GM23338 (cell line): Measurements from ENCODE around the gene DAB1. TPM values are rescaled to one million over a fixed set of nuclear protein-coding genes. Genes with fewer than 3 reads are reported as not detected.

ENCODE experiments used
- ATAC-seq: fragments of 200-7000 bp; cut with Tn5 transposase; 3 replicates; pipeline ENCODE4 v1.9.1; 2020
- DNase-seq: peaks from one replicate; pipeline ENCODE4 v3.0.0-alpha.2; 2015; ENCODE audit warnings: low spot score
- H2AFZ ChIP-seq: fragments of 200-600 bp; sonication (generic); 2 replicates; pipeline ENCODE4 v1.8.0; 2016; ENCODE audit warnings: antibody characterized with exemption, mild to moderate bottlenecking, moderate library complexity
- H3F3A ChIP-seq: fragments of 200-600 bp; sonication (generic); replicated peaks from 2 replicates; pipeline ENCODE4 v1.8.0; 2017; ENCODE audit warnings: antibody characterized with exemption, mixed run types, low read depth
- H3K27ac ChIP-seq: fragments of 200-600 bp; sonication (generic); 2 replicates; pipeline ENCODE4 v1.6.1; 2016; ENCODE audit warnings: low read depth
- H3K27me3 ChIP-seq: fragments of 200-600 bp; sonication (generic); 2 replicates; pipeline ENCODE4 v1.8.0; 2016; ENCODE audit warnings: mild to moderate bottlenecking, mixed run types, moderate library complexity; ENCODE audit not compliant: insufficient read depth
- H3K36me3 ChIP-seq: fragments of 200-600 bp; sonication (generic); 2 replicates; pipeline ENCODE4 v1.8.0; 2016; ENCODE audit warnings: mild to moderate bottlenecking; ENCODE audit not compliant: insufficient read depth
- H3K4me1 ChIP-seq: fragments of 200-600 bp; sonication (generic); 2 replicates; pipeline ENCODE4 v1.8.0; 2016; ENCODE audit warnings: mild to moderate bottlenecking, moderate library complexity; ENCODE audit not compliant: insufficient read depth
- H3K4me2 ChIP-seq: fragments of 200-600 bp; sonication (generic); 2 replicates; pipeline ENCODE4 v1.7.1; 2017; ENCODE audit warnings: mixed run types
- H3K4me3 ChIP-seq: fragments of 200-600 bp; sonication (generic); 2 replicates; pipeline ENCODE4 v1.6.1; 2016; ENCODE audit warnings: mixed run types
- H3K79me2 ChIP-seq: fragments of 200-600 bp; sonication (generic); replicated peaks from 2 replicates; pipeline ENCODE4 v1.8.0; 2017; ENCODE audit warnings: mild to moderate bottlenecking; ENCODE audit not compliant: insufficient read depth
- H3K9me2 ChIP-seq: fragments of 200-600 bp; sonication (generic); 2 replicates; pipeline ENCODE4 v1.8.0; 2017; ENCODE audit not compliant: insufficient read depth
- H4K20me1 ChIP-seq: fragments of 200-600 bp; sonication (generic); replicated peaks from 2 replicates; pipeline ENCODE4 v1.8.0; 2017; ENCODE audit warnings: mild to moderate bottlenecking; ENCODE audit not compliant: insufficient read depth
- H3K27ac Mint-ChIP-seq: 2 replicates; pipeline ENCODE4 v1.8.0; 2020; ENCODE audit warnings: inconsistent platforms, mild to moderate bottlenecking, moderate library complexity, mixed read lengths
- H3K27me3 Mint-ChIP-seq: 3 replicates; pipeline ENCODE4 v1.8.0; 2022; ENCODE audit warnings: low read depth, mild to moderate bottlenecking, moderate library complexity, mixed read lengths, inconsistent platforms; ENCODE audit not compliant: insufficient read depth, poor library complexity
- H3K36me3 Mint-ChIP-seq: 3 replicates; pipeline ENCODE4 v1.8.0; 2021; ENCODE audit warnings: low read depth, mild to moderate bottlenecking, inconsistent platforms, moderate library complexity, mixed read lengths
- H3K4me1 Mint-ChIP-seq: 3 replicates; pipeline ENCODE4 v1.8.0; 2020; ENCODE audit warnings: mild to moderate bottlenecking, inconsistent platforms, mixed read lengths
- H3K4me3 Mint-ChIP-seq: 3 replicates; pipeline ENCODE4 v1.8.0; 2021; ENCODE audit warnings: moderate library complexity, mild to moderate bottlenecking, inconsistent platforms, mixed read lengths
- H3K9me3 Mint-ChIP-seq: 3 replicates; pipeline ENCODE4 v1.8.0; 2020; ENCODE audit warnings: moderate library complexity, mild to moderate bottlenecking, inconsistent platforms, mixed read lengths
- CREB1 ChIP-seq: fragments of 250-450 bp; sonication (Bioruptor Pico); IDR thresholded peaks from 2 replicates; pipeline ENCODE4 v1.5.0; 2020; ENCODE audit warnings: low read depth, mild to moderate bottlenecking, moderate library complexity
- EZH2 ChIP-seq: fragments of 200-600 bp; sonication (generic); IDR thresholded peaks from one replicate; pipeline ENCODE4 v1.8.0; 2017; ENCODE audit warnings: antibody characterized with exemption, mild to moderate bottlenecking, low read depth; ENCODE audit not compliant: unreplicated experiment
- EZH2phosphoT487 ChIP-seq: fragments of 200-600 bp; sonication (generic); IDR thresholded peaks from one replicate; pipeline ENCODE4 v1.8.1; 2018; ENCODE audit warnings: antibody characterized with exemption; ENCODE audit not compliant: unreplicated experiment
- NANOG ChIP-seq: IDR thresholded peaks from 2 replicates; pipeline ENCODE4 v1.6.1; 2016; ENCODE audit warnings: antibody characterized with exemption, borderline replicate concordance
- POLR2AphosphoS5 ChIP-seq: IDR thresholded peaks from 2 replicates; pipeline ENCODE4 v1.6.1; 2016; ENCODE audit warnings: antibody characterized with exemption, low read depth
- STAT1 ChIP-seq: IDR thresholded peaks from one replicate; pipeline ENCODE4 v1.6.1; 2016; ENCODE audit warnings: antibody characterized with exemption; ENCODE audit not compliant: unreplicated experiment
- ZNF114 ChIP-seq: fragments of 250-450 bp; sonication (Bioruptor Pico); IDR thresholded peaks from 2 replicates; pipeline ENCODE4 v1.5.0; 2020; ENCODE audit warnings: mild to moderate bottlenecking, moderate library complexity
- polyA plus RNA-seq: library from polyadenylated mRNA; unstranded; fragments of >200 nt; fragmentation: Nextera tagmentation; extraction: Ambion mirVana; gene quantifications from 2 replicates; pipeline ENCODE4 v1.2.1, GENCODE V29; 2016
- total RNA-seq: library from RNA; depleted of rRNA; stranded (reverse); fragments of >200 nt; shearing (Covaris generic); gene quantifications from 2 replicates; pipeline ENCODE4 v1.2.3, GENCODE V29; 2014
- TF ChIP-seq, protein P1 (sequence below): fragments of 250-450 bp; sonication (Bioruptor Pico); IDR thresholded peaks from 2 replicates; pipeline ENCODE4 v1.5.0; 2020; ENCODE audit warnings: mild to moderate bottlenecking, moderate library complexity
- TF ChIP-seq, protein P2 (sequence below): IDR thresholded peaks from 2 replicates; pipeline ENCODE4 v1.6.1; 2016; ENCODE audit warnings: antibody characterized with exemption

The DAB1 gene
- total and polyA plus RNA-seq, 2 experiments from 2014 or later: 12.8 to 14.5 TPM

- TF ChIP-seq, protein P1, sequence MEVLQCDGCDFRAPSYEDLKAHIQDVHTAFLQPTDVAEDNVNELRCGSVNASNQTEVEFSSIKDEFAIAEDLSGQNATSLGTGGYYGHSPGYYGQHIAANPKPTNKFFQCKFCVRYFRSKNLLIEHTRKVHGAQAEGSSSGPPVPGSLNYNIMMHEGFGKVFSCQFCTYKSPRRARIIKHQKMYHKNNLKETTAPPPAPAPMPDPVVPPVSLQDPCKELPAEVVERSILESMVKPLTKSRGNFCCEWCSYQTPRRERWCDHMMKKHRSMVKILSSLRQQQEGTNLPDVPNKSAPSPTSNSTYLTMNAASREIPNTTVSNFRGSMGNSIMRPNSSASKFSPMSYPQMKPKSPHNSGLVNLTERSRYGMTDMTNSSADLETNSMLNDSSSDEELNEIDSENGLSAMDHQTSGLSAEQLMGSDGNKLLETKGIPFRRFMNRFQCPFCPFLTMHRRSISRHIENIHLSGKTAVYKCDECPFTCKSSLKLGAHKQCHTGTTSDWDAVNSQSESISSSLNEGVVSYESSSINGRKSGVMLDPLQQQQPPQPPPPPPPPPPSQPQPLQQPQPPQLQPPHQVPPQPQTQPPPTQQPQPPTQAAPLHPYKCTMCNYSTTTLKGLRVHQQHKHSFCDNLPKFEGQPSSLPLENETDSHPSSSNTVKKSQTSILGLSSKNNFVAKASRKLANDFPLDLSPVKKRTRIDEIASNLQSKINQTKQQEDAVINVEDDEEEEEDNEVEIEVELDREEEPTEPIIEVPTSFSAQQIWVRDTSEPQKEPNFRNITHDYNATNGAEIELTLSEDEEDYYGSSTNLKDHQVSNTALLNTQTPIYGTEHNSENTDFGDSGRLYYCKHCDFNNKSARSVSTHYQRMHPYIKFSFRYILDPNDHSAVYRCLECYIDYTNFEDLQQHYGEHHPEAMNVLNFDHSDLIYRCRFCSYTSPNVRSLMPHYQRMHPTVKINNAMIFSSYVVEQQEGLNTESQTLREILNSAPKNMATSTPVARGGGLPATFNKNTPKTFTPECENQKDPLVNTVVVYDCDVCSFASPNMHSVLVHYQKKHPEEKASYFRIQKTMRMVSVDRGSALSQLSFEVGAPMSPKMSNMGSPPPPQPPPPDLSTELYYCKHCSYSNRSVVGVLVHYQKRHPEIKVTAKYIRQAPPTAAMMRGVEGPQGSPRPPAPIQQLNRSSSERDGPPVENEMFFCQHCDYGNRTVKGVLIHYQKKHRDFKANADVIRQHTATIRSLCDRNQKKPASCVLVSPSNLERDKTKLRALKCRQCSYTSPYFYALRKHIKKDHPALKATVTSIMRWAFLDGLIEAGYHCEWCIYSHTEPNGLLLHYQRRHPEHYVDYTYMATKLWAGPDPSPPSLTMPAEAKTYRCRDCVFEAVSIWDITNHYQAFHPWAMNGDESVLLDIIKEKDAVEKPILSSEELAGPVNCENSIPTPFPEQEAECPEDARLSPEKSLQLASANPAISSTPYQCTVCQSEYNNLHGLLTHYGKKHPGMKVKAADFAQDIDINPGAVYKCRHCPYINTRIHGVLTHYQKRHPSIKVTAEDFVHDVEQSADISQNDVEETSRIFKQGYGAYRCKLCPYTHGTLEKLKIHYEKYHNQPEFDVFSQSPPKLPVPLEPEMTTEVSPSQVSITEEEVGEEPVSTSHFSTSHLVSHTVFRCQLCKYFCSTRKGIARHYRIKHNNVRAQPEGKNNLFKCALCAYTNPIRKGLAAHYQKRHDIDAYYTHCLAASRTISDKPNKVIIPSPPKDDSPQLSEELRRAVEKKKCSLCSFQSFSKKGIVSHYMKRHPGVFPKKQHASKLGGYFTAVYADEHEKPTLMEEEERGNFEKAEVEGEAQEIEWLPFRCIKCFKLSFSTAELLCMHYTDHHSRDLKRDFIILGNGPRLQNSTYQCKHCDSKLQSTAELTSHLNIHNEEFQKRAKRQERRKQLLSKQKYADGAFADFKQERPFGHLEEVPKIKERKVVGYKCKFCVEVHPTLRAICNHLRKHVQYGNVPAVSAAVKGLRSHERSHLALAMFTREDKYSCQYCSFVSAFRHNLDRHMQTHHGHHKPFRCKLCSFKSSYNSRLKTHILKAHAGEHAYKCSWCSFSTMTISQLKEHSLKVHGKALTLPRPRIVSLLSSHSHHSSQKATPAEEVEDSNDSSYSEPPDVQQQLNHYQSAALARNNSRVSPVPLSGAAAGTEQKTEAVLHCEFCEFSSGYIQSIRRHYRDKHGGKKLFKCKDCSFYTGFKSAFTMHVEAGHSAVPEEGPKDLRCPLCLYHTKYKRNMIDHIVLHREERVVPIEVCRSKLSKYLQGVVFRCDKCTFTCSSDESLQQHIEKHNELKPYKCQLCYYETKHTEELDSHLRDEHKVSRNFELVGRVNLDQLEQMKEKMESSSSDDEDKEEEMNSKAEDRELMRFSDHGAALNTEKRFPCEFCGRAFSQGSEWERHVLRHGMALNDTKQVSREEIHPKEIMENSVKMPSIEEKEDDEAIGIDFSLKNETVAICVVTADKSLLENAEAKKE (CRISPR knock-in tag): no peak
- TF ChIP-seq STAT1 (no peak), EZH2phosphoT487 (no peak), NANOG (no peak), POLR2AphosphoS5 (no peak), CREB1 (CRISPR knock-in tag) (no peak)
- TF ChIP-seq, protein P2, sequence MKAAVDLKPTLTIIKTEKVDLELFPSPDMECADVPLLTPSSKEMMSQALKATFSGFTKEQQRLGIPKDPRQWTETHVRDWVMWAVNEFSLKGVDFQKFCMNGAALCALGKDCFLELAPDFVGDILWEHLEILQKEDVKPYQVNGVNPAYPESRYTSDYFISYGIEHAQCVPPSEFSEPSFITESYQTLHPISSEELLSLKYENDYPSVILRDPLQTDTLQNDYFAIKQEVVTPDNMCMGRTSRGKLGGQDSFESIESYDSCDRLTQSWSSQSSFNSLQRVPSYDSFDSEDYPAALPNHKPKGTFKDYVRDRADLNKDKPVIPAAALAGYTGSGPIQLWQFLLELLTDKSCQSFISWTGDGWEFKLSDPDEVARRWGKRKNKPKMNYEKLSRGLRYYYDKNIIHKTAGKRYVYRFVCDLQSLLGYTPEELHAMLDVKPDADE: no peak
Observed at GRCh38 chr1:57089855-57090254, 334.0 kb downstream of the DAB1 start (continued).

DNA sequence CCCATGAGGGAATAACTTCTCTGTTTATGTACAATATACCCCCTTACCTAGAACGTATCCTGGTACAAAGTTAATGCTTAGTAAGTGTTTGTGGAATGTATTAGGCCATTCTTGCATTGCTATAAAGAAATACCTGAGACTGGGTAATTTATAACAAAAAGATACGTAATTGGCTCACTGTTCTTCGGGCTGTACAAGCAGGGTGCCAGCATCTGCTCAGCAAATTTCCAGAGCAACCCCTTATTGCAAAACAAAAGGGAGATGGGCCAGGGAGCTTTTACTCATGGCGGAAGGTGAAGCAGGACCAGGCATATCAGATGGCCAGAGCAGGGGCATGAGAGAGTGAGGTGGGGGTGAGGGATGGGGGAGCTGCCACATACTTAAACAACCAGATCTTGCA is 334.6 kb downstream of the DAB1 start:
- no peaks in the 10 kb centered on the region for H3K36me3 ChIP-seq
- no peaks in the 10 kb centered on the region for H3K9me3 Mint-ChIP-seq
- H3K79me2 ChIP-seq: no peaks in the 10 kb centered on the region
- H3K36me3 Mint-ChIP-seq: no peaks in the 10 kb centered on the region
- H3K27ac ChIP-seq: no peak overlapping the region
- H3K4me3 Mint-ChIP-seq: no peak overlapping the region
- H3F3A ChIP-seq: no peaks in the 10 kb centered on the region
- no peak for ATAC-seq
- no peaks in the 10 kb centered on the region for H3K4me1 ChIP-seq
- H3K27me3 Mint-ChIP-seq: no peaks in the 10 kb centered on the region
- no peaks in the 10 kb centered on the region for H3K27me3 ChIP-seq
- H2AFZ ChIP-seq: no peak overlapping the region
- peaks cover 6% of the 10 kb centered on the region; the same call in 2 of the 3 replicates for H3K4me1 Mint-ChIP-seq
- no peak for DNase-seq
- H3K4me3 ChIP-seq: no peak overlapping the region
- H3K4me2 ChIP-seq: no peak overlapping the region
- H3K9me2 ChIP-seq: peaks cover 11% of the 10 kb centered on the region; the same call in 1 of the 2 replicates
- H3K27ac Mint-ChIP-seq: no peak overlapping the region
- H4K20me1 ChIP-seq: no peaks in the 10 kb centered on the region; the same call in 1 of the 2 replicates
- TF ChIP-seq EZH2 (no peak), CREB1 (CRISPR knock-in tag) (no peak), ZNF114 (CRISPR knock-in tag) (no peak), EZH2phosphoT487 (no peak), STAT1 (no peak), NANOG (no peak)
- TF ChIP-seq, protein P1 (CRISPR knock-in tag): no peak
